Rectal smooth muscle tissue (tissue), 1 donor: ENCODE results near the gene NPY.
"Not testable (repeated sequence)": the region's sequence is repeated elsewhere in the genome, so short reads cannot be mapped to it uniquely, and the experiment has no call there.

ENCODE experiments used
- H3K27ac ChIP-seq: one replicate; pipeline ENCODE4 v1.7.0; 2013; ENCODE audit warnings: low read depth, low read length, inconsistent platforms
- H3K27me3 ChIP-seq: one replicate; pipeline ENCODE4 v1.7.0; 2013; ENCODE audit warnings: low read length; ENCODE audit not compliant: control insufficient read depth, insufficient read depth
- H3K36me3 ChIP-seq: one replicate; pipeline ENCODE4 v1.7.0; 2013; ENCODE audit warnings: low read length; ENCODE audit not compliant: control insufficient read depth, insufficient read depth
- H3K4me1 ChIP-seq: one replicate; pipeline ENCODE4 v1.7.0; 2013; ENCODE audit warnings: low read length; ENCODE audit not compliant: control insufficient read depth, insufficient read depth
- H3K4me3 ChIP-seq: one replicate; pipeline ENCODE4 v1.7.0; 2013; ENCODE audit warnings: low read length
- H3K9ac ChIP-seq: one replicate; pipeline ENCODE4 v1.7.0; 2013; ENCODE audit warnings: low read length

The NPY gene

DNA sequence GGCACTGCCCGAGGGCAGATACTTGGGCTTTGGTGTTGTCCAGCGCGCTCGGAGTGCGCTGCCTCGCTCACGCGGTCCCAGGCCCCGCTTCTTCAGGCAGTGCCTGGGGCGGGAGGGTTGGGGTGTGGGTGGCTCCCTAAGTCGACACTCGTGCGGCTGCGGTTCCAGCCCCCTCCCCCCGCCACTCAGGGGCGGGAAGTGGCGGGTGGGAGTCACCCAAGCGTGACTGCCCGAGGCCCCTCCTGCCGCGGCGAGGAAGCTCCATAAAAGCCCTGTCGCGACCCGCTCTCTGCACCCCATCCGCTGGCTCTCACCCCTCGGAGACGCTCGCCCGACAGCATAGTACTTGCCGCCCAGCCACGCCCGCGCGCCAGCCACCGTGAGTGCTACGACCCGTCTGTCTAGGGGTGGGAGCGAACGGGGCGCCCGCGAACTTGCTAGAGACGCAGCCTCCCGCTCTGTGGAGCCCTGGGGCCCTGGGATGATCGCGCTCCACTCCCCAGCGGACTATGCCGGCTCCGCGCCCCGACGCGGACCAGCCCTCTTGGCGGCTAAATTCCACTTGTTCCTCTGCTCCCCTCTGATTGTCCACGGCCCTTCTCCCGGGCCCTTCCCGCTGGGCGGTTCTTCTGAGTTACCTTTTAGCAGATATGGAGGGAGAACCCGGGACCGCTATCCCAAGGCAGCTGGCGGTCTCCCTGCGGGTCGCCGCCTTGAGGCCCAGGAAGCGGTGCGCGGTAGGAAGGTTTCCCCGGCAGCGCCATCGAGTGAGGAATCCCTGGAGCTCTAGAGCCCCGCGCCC is at the start of gene NPY:
Gene NPY, plus strand, starts transcription at position 294 of the 802 bp plus-strand sequence. CDS start 1,051 bp downstream, outside the sequence.
- no peaks in the 10 kb centered on the region for H3K4me1 ChIP-seq
- no peaks in the 10 kb centered on the region for H3K36me3 ChIP-seq
- peaks cover 6% of the 10 kb centered on the region for H3K27me3 ChIP-seq
- H3K27ac ChIP-seq: no peak within 1 kb of the TSS
- no peak within 1 kb of the TSS for H3K9ac ChIP-seq
- H3K4me3 ChIP-seq: no peak within 1 kb of the TSS

DNA sequence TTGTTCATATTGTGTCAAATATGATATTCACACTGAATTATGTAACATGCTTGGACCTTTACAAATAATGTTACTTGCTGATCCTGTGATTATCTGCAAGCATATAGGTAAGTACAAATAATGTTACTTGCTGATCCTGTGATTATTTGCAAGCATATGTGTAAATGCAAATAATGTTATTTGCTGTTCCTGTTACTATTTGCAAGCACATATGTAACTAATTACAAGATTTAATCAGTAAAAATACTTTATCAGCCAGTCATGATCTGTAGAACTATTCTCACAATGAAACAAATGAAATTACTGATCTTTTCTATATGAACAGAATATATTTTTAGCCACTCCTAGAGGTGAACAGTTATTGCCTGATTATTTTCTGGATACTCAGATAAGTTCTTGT is 44.7 kb upstream of the NPY start:
- Histone ChIP-seq H3K36me3 (no peaks in the 10 kb centered on the region), H3K9ac (no peak overlapping the region), H3K4me1 (no peaks in the 10 kb centered on the region), H3K4me3 (no peak overlapping the region), H3K27ac (no peak overlapping the region), H3K27me3 (no peaks in the 10 kb centered on the region)

DNA sequence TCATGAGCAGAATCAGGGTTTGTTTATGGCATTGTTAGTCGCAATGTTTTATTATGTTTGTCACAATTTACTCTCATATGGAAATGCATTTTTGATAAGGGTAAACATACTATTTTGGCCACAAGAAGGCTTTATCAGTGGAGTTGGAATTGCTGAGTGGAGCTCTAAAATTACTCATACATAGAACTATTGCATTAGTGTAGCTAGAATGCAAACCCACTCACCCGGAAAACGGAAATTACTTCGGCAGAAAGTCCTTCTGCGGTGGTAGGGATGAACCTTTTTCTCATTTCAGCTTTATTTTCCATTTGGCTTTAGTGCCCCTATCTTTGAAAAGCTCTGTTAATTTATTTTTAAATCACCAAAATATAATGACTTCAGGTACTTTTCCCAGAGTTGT is 42.8 kb upstream of the NPY start:
- Histone ChIP-seq H3K36me3 (no peaks in the 10 kb centered on the region), H3K27me3 (no peaks in the 10 kb centered on the region), H3K27ac (no peak overlapping the region), H3K4me3 (no peak overlapping the region), H3K9ac (no peak overlapping the region), H3K4me1 (no peaks in the 10 kb centered on the region)

DNA sequence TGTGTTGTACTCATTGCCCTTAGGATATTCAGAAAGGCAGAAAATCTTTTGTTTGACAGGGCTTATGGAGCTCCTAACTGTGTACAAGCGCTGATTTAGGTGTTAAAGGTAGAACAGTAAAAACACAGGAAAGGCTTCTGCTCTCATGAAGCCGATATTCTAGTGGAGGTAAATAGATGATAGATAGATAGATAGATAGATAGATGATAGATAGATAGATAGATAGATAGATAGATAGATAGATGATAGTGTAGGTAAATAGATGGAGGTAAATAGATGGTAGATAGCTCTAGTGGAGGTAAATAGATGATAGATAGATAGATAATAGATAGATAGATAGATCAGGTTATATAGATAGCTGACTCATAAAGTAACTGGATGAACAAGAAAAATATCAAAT is 39.4 kb upstream of the NPY start:
- no peak overlapping the region for H3K4me3 ChIP-seq
- no peaks in the 10 kb centered on the region for H3K4me1 ChIP-seq
- no peaks in the 10 kb centered on the region for H3K27me3 ChIP-seq
- no peaks in the 10 kb centered on the region for H3K36me3 ChIP-seq
- no peak overlapping the region for H3K27ac ChIP-seq
- no peak overlapping the region for H3K9ac ChIP-seq

DNA sequence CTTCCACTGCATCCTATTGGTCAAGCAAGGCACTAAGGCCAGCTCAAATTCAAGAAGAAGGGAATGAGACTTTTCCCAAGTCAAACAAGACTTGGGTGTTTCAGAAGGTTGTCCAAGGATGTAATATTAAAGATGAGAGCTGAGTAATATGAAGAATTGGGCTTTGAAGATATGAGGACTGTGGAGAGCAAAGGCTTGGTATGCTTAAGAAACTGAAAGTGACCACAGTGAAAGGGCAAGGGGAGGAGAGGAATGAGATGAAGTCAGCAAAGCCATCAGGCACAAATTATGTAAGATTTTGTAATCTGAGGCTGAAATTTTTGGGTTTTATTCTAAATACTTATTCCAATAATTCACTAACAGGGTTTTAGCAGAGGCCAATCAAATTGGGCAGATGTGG is 38.6 kb upstream of the NPY start:
- Histone ChIP-seq H3K4me1 (no peaks in the 10 kb centered on the region), H3K36me3 (no peaks in the 10 kb centered on the region), H3K27me3 (no peaks in the 10 kb centered on the region), H3K27ac (no peak overlapping the region), H3K4me3 (no peak overlapping the region), H3K9ac (no peak overlapping the region)

DNA sequence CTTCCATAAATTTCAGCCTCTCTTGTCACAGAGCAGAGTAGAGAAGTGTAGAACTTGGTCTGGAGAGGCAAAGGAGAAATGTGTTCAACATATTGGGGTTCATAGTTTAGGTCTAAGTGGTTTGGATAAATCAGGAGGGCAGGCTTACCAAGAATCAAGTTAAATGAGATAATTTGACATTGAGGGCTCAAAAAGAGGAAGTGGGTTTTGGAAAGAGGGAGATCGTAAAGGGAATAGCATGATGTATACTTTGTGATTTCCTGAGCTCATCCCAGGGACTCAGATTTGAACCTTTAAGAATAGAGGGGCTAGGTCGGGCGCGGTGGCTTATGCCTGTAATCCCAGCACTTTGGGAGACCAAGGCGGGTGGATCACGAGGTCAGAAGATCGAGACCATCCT is 34.7 kb upstream of the NPY start:
- Histone ChIP-seq H3K9ac (no peak overlapping the region), H3K27ac (no peak overlapping the region), H3K27me3 (no peaks in the 10 kb centered on the region), H3K4me3 (no peak overlapping the region), H3K36me3 (no peaks in the 10 kb centered on the region), H3K4me1 (no peaks in the 10 kb centered on the region)

DNA sequence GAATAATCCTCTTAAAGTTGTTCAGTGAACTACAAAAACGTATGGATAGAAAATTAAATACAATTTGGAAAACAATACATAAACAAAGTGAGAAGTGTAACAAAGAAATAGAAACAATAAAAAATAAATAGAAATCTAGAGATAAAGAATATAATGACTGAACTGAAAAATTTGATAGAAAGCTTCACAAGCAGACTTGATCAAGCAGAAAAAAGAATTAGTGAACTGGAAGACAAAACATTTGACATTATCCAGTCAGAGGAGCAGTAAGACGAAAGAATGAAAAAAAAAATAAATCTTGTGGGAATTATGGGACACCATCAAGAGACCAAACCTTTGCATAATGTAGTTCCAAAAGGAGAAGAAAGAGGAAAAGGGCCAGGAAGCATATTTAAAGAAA is 32.4 kb upstream of the NPY start:
- Histone ChIP-seq H3K4me3 (no peak overlapping the region), H3K27ac (no peak overlapping the region), H3K36me3 (no peaks in the 10 kb centered on the region), H3K27me3 (no peaks in the 10 kb centered on the region), H3K4me1 (no peaks in the 10 kb centered on the region), H3K9ac (no peak overlapping the region)

DNA sequence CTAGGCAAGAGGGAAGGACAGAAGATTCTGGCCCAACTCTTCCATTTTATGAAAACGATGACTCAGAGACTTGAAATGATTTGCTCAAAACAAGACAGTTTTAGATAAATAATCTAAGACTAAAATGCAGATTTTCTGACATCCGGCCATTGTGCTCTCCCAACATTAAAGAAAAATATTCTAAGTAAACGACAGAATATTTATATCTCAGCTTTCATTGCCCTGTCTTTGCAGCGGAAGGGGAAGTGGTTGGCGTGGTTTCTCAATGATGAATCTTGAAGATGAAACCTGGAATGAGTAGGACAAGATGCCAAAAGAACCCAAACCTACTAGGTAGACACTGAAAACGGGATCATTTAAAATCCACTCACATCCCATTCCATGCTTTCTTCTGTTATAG is 28.9 kb upstream of the NPY start:
- Histone ChIP-seq H3K36me3 (no peaks in the 10 kb centered on the region), H3K9ac (no peak overlapping the region), H3K27ac (no peak overlapping the region), H3K4me1 (no peaks in the 10 kb centered on the region), H3K4me3 (no peak overlapping the region), H3K27me3 (no peaks in the 10 kb centered on the region)

DNA sequence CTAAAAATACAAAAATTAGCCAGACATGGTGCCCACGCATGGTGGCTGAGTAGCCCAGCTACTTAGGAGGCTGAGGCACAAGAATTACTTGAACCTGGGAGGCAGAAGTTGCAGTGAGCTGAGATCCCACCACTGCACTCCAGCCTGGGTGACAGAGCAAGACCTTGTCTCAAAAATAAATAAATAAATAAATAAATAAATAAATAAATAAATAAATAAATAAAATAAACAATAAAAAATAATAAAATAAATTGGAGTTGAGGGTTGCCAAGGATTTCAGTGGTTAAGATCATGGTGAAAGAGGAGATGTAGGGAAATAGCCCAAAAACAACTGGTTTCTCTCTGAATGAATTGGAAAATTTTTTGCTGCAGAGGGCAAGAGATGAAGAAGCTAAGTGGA is 25.7 kb upstream of the NPY start:
- H3K27ac ChIP-seq, H3K36me3 ChIP-seq: not testable (repeated sequence)

DNA sequence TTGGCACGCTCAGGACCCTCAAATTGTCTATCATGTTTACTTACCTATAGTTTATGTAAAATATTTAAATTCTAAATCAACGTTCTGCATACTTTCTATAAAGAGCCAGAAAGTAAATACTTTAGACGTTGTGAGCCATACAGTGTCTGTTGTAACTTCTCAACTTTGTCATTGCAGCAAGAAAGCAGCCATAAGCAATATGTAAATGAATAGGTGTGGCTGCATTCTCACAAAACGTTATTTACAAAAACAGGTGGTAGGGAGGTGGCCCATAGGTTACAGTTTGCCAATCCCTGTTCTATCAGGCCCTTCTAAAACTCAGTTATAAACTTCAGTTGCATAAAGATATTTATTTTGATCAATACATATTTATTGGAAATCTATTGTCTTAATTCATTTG is 12.1 kb upstream of the NPY start:
- no peaks in the 10 kb centered on the region for H3K36me3 ChIP-seq
- no peaks in the 10 kb centered on the region for H3K4me1 ChIP-seq
- H3K9ac ChIP-seq: no peak overlapping the region
- no peaks in the 10 kb centered on the region for H3K27me3 ChIP-seq
- H3K4me3 ChIP-seq: no peak overlapping the region
- no peak overlapping the region for H3K27ac ChIP-seq

More for the DNA sequence above, 25.7 kb upstream of the NPY start:
- not testable (repeated sequence) for H3K4me1 ChIP-seq, H3K9ac ChIP-seq, H3K27me3 ChIP-seq, H3K4me3 ChIP-seq

DNA sequence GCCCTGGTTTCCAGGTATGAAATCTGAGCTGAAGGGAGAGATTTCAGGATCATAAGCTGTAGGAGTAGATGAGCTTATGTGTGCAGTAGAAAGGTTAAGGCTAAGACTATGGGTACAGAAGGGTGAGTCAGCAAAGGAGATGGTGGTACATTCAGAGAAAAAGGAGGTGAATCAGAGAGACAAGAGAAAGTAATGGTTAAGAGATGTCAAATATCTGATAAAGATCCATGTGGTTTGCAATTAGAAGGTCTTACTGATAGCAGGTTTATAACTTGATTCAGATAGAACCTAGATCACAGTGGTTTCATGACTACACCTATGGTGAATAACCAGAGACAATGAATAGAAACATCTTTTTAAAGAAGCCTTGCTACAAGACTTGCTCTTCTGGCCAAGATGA is 4.5 kb upstream of the NPY start:
- H3K9ac ChIP-seq: no peak overlapping the region
- H3K27ac ChIP-seq: no peak overlapping the region
- no peaks in the 10 kb centered on the region for H3K4me1 ChIP-seq
- peaks cover 6% of the 10 kb centered on the region for H3K27me3 ChIP-seq
- H3K4me3 ChIP-seq: no peak overlapping the region
- no peaks in the 10 kb centered on the region for H3K36me3 ChIP-seq

DNA sequence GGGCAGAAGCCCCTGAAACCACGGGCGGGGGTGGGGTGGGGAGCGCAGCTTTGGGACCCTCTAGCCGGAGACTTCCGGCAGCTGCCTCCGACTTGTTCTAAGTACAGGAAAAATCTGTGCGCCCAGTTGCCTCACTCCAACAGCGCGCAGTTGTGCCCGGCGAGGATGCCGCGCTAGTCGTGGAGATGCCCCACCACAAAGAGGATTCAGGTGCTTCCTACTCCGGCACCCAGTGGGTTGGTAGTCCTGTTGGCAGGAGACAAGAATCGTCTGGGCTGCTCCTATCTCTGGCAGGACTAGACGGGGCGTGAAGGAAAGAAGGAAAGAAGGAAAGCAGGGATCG is 465 bp upstream of the NPY start:
- H3K27me3 ChIP-seq: peaks cover 6% of the 10 kb centered on the region
- no peak overlapping the region for H3K9ac ChIP-seq
- H3K4me1 ChIP-seq: no peaks in the 10 kb centered on the region
- no peaks in the 10 kb centered on the region for H3K36me3 ChIP-seq
- H3K27ac ChIP-seq: no peak overlapping the region
- no peak overlapping the region for H3K4me3 ChIP-seq

DNA sequence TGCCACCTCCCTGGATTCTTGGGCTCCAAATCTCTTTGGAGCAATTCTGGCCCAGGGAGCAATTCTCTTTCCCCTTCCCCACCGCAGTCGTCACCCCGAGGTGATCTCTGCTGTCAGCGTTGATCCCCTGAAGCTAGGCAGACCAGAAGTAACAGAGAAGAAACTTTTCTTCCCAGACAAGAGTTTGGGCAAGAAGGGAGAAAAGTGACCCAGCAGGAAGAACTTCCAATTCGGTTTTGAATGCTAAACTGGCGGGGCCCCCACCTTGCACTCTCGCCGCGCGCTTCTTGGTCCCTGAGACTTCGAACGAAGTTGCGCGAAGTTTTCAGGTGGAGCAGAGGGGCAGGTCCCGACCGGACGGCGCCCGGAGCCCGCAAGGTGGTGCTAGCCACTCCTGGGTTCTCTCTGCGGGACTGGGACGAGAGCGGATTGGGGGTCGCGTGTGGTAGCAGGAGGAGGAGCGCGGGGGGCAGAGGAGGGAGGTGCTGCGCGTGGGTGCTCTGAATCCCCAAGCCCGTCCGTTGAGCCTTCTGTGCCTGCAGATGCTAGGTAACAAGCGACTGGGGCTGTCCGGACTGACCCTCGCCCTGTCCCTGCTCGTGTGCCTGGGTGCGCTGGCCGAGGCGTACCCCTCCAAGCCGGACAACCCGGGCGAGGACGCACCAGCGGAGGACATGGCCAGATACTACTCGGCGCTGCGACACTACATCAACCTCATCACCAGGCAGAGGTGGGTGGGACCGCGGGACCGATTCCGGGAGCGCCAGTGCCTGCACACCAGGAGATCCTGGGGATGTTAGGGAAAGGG is 913 bp downstream of the NPY start:
- Histone ChIP-seq H3K4me1 (no peaks in the 10 kb centered on the region), H3K4me3 (no peak overlapping the region), H3K9ac (no peak overlapping the region), H3K27me3 (peaks cover 6% of the 10 kb centered on the region), H3K27ac (no peak overlapping the region), H3K36me3 (no peaks in the 10 kb centered on the region)
